Nephron (organoid): ENCODE measurements around the gene ALDH7A1.
"Not testable (repeated sequence)": the region's sequence is repeated elsewhere in the genome, so short reads cannot be mapped to it uniquely, and the experiment has no call there.

ENCODE experiments used
- H3K27ac Mint-ChIP-seq, 3 experiments: 2 replicates each; pipeline ENCODE4 v1.8.0; 2020; ENCODE audit warnings: mixed read lengths in 3 of 3, mild to moderate bottlenecking in 2 of 3, moderate library complexity in 1 of 3
- H3K27me3 Mint-ChIP-seq: 2 replicates; pipeline ENCODE4 v1.8.0; 2021; ENCODE audit warnings: low read depth, mild to moderate bottlenecking, moderate library complexity, mixed read lengths
- H3K36me3 Mint-ChIP-seq: 2 replicates; pipeline ENCODE4 v1.8.0; 2020; ENCODE audit warnings: low read depth, mixed read lengths
- H3K4me1 Mint-ChIP-seq: 2 replicates; pipeline ENCODE4 v1.8.0; 2020; ENCODE audit warnings: mixed read lengths
- H3K4me3 Mint-ChIP-seq, 3 experiments: 2 replicates each; pipeline ENCODE4 v1.8.0; 2020; ENCODE audit warnings: mild to moderate bottlenecking in 3 of 3, mixed read lengths in 3 of 3, moderate library complexity in 2 of 3
- H3K9me3 Mint-ChIP-seq: 2 replicates; pipeline ENCODE4 v1.8.0; 2020; ENCODE audit warnings: mixed read lengths
- CTCF ChIP-seq, 3 experiments: fragments of 200-600 bp; sonication (generic); IDR thresholded peaks; one replicate each; pipeline ENCODE4 v1.5.0; 2021; ENCODE audit warnings: antibody characterized with exemption in 3 of 3; ENCODE audit not compliant: unreplicated experiment in 3 of 3

Gene ALDH7A1

GRCh38 chr5:126600631-126601511 is 5.9 kb upstream of the ALDH7A1 start, which contains the start of gene PHAX:
PHAX (plus strand) TSS chr5:126600947; CDS start chr5:126600963, 16 bp downstream.
- Mint-ChIP-seq H3K36me3 (peaks cover 20% of the 10 kb centered on the region), H3K27ac (peak within 1 kb of the TSS; percentile 84 to 93 (median 93)), H3K27me3 (no peaks in the 10 kb centered on the region), H3K9me3 (peaks cover 3% of the 10 kb centered on the region), H3K4me1 (peaks cover 25% of the 10 kb centered on the region), H3K4me3 (peak within 1 kb of the TSS; percentile 84 to 98 (median 97))
- peak; percentile 44 to 66 (median 51) for TF ChIP-seq CTCF (IDR thresholded peaks at IDR 0.05; ENCODE audit: unreplicated experiment in 3 of 3)

- Mint-ChIP-seq H3K27ac (peak overlapping the region; percentile 84 to 93 (median 93)), H3K4me1 (peaks cover 22% of the 10 kb centered on the region), H3K4me3 (peak overlapping the region; percentile 84 to 90 (median 90)), H3K36me3 (peaks cover 13% of the 10 kb centered on the region)
- not testable (repeated sequence) for H3K27me3 Mint-ChIP-seq, H3K9me3 Mint-ChIP-seq
These were observed 5.1 kb upstream of the ALDH7A1 start for GRCh38 chr5:126599971-126600630.

GRCh38 chr5:126599499-126599898 is 4.5 kb upstream of the ALDH7A1 start:
- Mint-ChIP-seq H3K4me3 (peak overlapping the region; percentile 35 to 52 (median 43)), H3K36me3 (peaks cover 11% of the 10 kb centered on the region), H3K27ac (peak overlapping the region; percentile 84 to 93 (median 93)), H3K9me3 (peaks cover 3% of the 10 kb centered on the region), H3K27me3 (no peaks in the 10 kb centered on the region), H3K4me1 (peaks cover 22% of the 10 kb centered on the region)
- no peak for TF ChIP-seq CTCF (IDR thresholded peaks at IDR 0.05; ENCODE audit: unreplicated experiment in 3 of 3)

GRCh38 chr5:126597156-126597555 is 2.1 kb upstream of the ALDH7A1 start:
- H3K27ac Mint-ChIP-seq = peak overlapping the region in 2 of 3 experiments; percentile 39 to 44
- peaks cover 3% of the 10 kb centered on the region for H3K9me3 Mint-ChIP-seq
- H3K27me3 Mint-ChIP-seq = no peaks in the 10 kb centered on the region
- H3K36me3 Mint-ChIP-seq = peaks cover 10% of the 10 kb centered on the region
- H3K4me1 Mint-ChIP-seq = peaks cover 32% of the 10 kb centered on the region
- no peak for TF ChIP-seq CTCF (IDR thresholded peaks at IDR 0.05; ENCODE audit: unreplicated experiment in 3 of 3)
- peak overlapping the region; percentile 72 to 85 (median 77) for H3K4me3 Mint-ChIP-seq

GRCh38 chr5:126595486-126596083 is 566 bp upstream of the ALDH7A1 start:
- peaks cover 3% of the 10 kb centered on the region for H3K9me3 Mint-ChIP-seq
- peaks cover 23% of the 10 kb centered on the region for H3K36me3 Mint-ChIP-seq
- no peaks in the 10 kb centered on the region for H3K27me3 Mint-ChIP-seq
- no peak for TF ChIP-seq CTCF (IDR thresholded peaks at IDR 0.05; ENCODE audit: unreplicated experiment in 3 of 3)
- peak overlapping the region; percentile 64 to 94 (median 93) for H3K27ac Mint-ChIP-seq
- peaks cover 29% of the 10 kb centered on the region for H3K4me1 Mint-ChIP-seq
- H3K4me3 Mint-ChIP-seq = peak overlapping the region; percentile 85 to 95 (median 91)

- no peaks in the 10 kb centered on the region for H3K9me3 Mint-ChIP-seq
- H3K27me3 Mint-ChIP-seq = no peaks in the 10 kb centered on the region
- no peak overlapping the region for H3K4me3 Mint-ChIP-seq
- TF ChIP-seq CTCF (IDR thresholded peaks at IDR 0.05; ENCODE audit: unreplicated experiment in 3 of 3) = no peak
- peaks cover 51% of the 10 kb centered on the region for H3K36me3 Mint-ChIP-seq
- peaks cover 28% of the 10 kb centered on the region for H3K4me1 Mint-ChIP-seq
- no peak overlapping the region for H3K27ac Mint-ChIP-seq
These were observed 3.5 kb downstream of the ALDH7A1 start for GRCh38 chr5:126591549-126591948.
